MM.1S (cell line): ENCODE data around the gene TUBB8.

Experiments
- DNase-seq: peaks from one replicate; pipeline ENCODE4 v3.0.0-alpha.2; 2015
- H2AFZ ChIP-seq: fragments of 300-600 bp; sonication (generic); 2 replicates; pipeline ENCODE4 v1.6.0; 2016; ENCODE audit warnings: antibody characterized with exemption, low read length
- H3F3A ChIP-seq: fragments of 300-600 bp; sonication (generic); 2 replicates; pipeline ENCODE4 v1.6.1; 2016; ENCODE audit warnings: mild to moderate bottlenecking, antibody characterized with exemption, low read length, moderate library complexity, mixed read lengths; ENCODE audit not compliant: insufficient read depth
- H3K27ac ChIP-seq: fragments of 300-600 bp; sonication (generic); 2 replicates; pipeline ENCODE4 v1.5.1; 2016; ENCODE audit warnings: mild to moderate bottlenecking, low read length
- H3K27me3 ChIP-seq: fragments of 300-600 bp; sonication (generic); replicated peaks from 2 replicates; pipeline ENCODE4 v1.6.0; 2016; ENCODE audit warnings: low read length; ENCODE audit not compliant: insufficient read depth
- H3K36me3 ChIP-seq: fragments of 300-600 bp; sonication (generic); replicated peaks from 2 replicates; pipeline ENCODE4 v1.6.1; 2016; ENCODE audit warnings: mild to moderate bottlenecking, low read length, mixed read lengths; ENCODE audit not compliant: insufficient read depth
- H3K4me1 ChIP-seq: fragments of 300-600 bp; sonication (generic); 2 replicates; pipeline ENCODE4 v1.6.1; 2016; ENCODE audit warnings: low read length, mixed read lengths
- H3K4me2 ChIP-seq: fragments of 300-600 bp; sonication (generic); 2 replicates; pipeline ENCODE4 v1.6.0; 2016; ENCODE audit warnings: low read depth, low read length
- H3K4me3 ChIP-seq: fragments of 300-600 bp; sonication (generic); 2 replicates; pipeline ENCODE4 v1.5.1; 2016; ENCODE audit warnings: low read length, mixed read lengths
- H3K79me2 ChIP-seq: fragments of 300-600 bp; sonication (generic); 2 replicates; pipeline ENCODE4 v1.6.1; 2016; ENCODE audit warnings: mixed run types, low read length, mixed read lengths
- H3K9ac ChIP-seq: fragments of 300-600 bp; sonication (generic); 2 replicates; pipeline ENCODE4 v1.6.1; 2016; ENCODE audit warnings: low read length, mixed read lengths
- H3K9me2 ChIP-seq: fragments of 300-600 bp; sonication (generic); replicated peaks from 2 replicates; pipeline ENCODE4 v1.6.1; 2016; ENCODE audit warnings: mild to moderate bottlenecking, low read length, mixed read lengths; ENCODE audit not compliant: insufficient read depth
- H3K9me3 ChIP-seq: fragments of 300-600 bp; sonication (generic); replicated peaks from 2 replicates; pipeline ENCODE4 v1.6.1; 2016; ENCODE audit warnings: mild to moderate bottlenecking, low read length, mixed read lengths; ENCODE audit not compliant: insufficient read depth
- H4K20me1 ChIP-seq: fragments of 300-600 bp; sonication (generic); 2 replicates; pipeline ENCODE4 v1.6.1; 2016; ENCODE audit warnings: mild to moderate bottlenecking, low read length, moderate library complexity, mixed read lengths; ENCODE audit not compliant: insufficient read depth
- EZH2 ChIP-seq: fragments of 300-600 bp; sonication (generic); optimal IDR thresholded peaks from 2 replicates; pipeline ENCODE3; 2017; ENCODE audit warnings: low read depth, mild to moderate bottlenecking, antibody characterized with exemption, low read length, mixed read lengths
- EZH2phosphoT487 ChIP-seq: fragments of 300-600 bp; sonication (generic); IDR thresholded peaks from 2 replicates; pipeline ENCODE4 v1.6.1; 2018; ENCODE audit warnings: antibody characterized with exemption, low read length
- TF ChIP-seq, protein P1 (sequence below): fragments of 300-600 bp; sonication (generic); IDR thresholded peaks from 2 replicates; pipeline ENCODE4 v1.5.1; 2016; ENCODE audit warnings: antibody characterized with exemption, low read length, mixed read lengths

Gene TUBB8

GRCh38 chr10:48996-49395, at the start of gene TUBB8:
TSS of gene TUBB8 (minus strand) at chr10:49296. CDS start at chr10:49238, 58 bp downstream.
- Histone ChIP-seq H2AFZ (no peak within 1 kb of the TSS), H3K36me3 (no peaks in the 10 kb centered on the region), H3K4me1 (no peaks in the 10 kb centered on the region), H3K27ac (no peak within 1 kb of the TSS), H3K4me2 (no peak within 1 kb of the TSS), H3K4me3 (no peak within 1 kb of the TSS), H3K79me2 (no peaks in the 10 kb centered on the region), H3K9ac (no peak within 1 kb of the TSS), H3F3A (no peaks in the 10 kb centered on the region), H4K20me1 (no peaks in the 10 kb centered on the region), H3K27me3 (no peaks in the 10 kb centered on the region), H3K9me2 (no peaks in the 10 kb centered on the region), H3K9me3 (no peaks in the 10 kb centered on the region)
- DNase-seq, result no peak
- TF ChIP-seq EZH2, result no peak

- no peaks in the 10 kb centered on the region for H3K4me1 ChIP-seq
- H3K9me2 ChIP-seq, result no peaks in the 10 kb centered on the region
- TF ChIP-seq EZH2, result no peak
- TF ChIP-seq, protein P1, sequence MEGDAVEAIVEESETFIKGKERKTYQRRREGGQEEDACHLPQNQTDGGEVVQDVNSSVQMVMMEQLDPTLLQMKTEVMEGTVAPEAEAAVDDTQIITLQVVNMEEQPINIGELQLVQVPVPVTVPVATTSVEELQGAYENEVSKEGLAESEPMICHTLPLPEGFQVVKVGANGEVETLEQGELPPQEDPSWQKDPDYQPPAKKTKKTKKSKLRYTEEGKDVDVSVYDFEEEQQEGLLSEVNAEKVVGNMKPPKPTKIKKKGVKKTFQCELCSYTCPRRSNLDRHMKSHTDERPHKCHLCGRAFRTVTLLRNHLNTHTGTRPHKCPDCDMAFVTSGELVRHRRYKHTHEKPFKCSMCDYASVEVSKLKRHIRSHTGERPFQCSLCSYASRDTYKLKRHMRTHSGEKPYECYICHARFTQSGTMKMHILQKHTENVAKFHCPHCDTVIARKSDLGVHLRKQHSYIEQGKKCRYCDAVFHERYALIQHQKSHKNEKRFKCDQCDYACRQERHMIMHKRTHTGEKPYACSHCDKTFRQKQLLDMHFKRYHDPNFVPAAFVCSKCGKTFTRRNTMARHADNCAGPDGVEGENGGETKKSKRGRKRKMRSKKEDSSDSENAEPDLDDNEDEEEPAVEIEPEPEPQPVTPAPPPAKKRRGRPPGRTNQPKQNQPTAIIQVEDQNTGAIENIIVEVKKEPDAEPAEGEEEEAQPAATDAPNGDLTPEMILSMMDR, result no peak
- no peak for TF ChIP-seq EZH2phosphoT487
- H3F3A ChIP-seq, result no peaks in the 10 kb centered on the region
- H3K9ac ChIP-seq, result no peak overlapping the region
- H3K4me2 ChIP-seq, result no peak overlapping the region
- H3K27ac ChIP-seq, result no peak overlapping the region
- H3K9me3 ChIP-seq, result no peaks in the 10 kb centered on the region
- H3K79me2 ChIP-seq, result no peaks in the 10 kb centered on the region
- no peaks in the 10 kb centered on the region for H4K20me1 ChIP-seq
- no peak overlapping the region for H2AFZ ChIP-seq
- no peak for DNase-seq
- no peak overlapping the region for H3K4me3 ChIP-seq
- H3K27me3 ChIP-seq, result no peaks in the 10 kb centered on the region
- no peaks in the 10 kb centered on the region for H3K36me3 ChIP-seq
Measured at GRCh38 chr10:96466-96865, 47.4 kb upstream of the TUBB8 start.

GRCh38 chr10:95356-96115, 46.4 kb upstream of the TUBB8 start:
- no peaks in the 10 kb centered on the region for H3K36me3 ChIP-seq
- H3F3A ChIP-seq, result no peaks in the 10 kb centered on the region
- no peaks in the 10 kb centered on the region for H3K9me2 ChIP-seq
- no peaks in the 10 kb centered on the region for H3K27me3 ChIP-seq
- H3K79me2 ChIP-seq, result no peaks in the 10 kb centered on the region
- TF ChIP-seq, protein P1, result no peak
- TF ChIP-seq EZH2phosphoT487 (no peak), EZH2 (no peak)
- no peak overlapping the region for H3K4me2 ChIP-seq
- no peaks in the 10 kb centered on the region for H4K20me1 ChIP-seq
- no peak overlapping the region for H2AFZ ChIP-seq
- H3K4me1 ChIP-seq, result no peaks in the 10 kb centered on the region
- no peak overlapping the region for H3K4me3 ChIP-seq
- no peaks in the 10 kb centered on the region for H3K9me3 ChIP-seq
- no peak overlapping the region for H3K27ac ChIP-seq
- no peak for DNase-seq
- H3K9ac ChIP-seq, result no peak overlapping the region

DNA sequence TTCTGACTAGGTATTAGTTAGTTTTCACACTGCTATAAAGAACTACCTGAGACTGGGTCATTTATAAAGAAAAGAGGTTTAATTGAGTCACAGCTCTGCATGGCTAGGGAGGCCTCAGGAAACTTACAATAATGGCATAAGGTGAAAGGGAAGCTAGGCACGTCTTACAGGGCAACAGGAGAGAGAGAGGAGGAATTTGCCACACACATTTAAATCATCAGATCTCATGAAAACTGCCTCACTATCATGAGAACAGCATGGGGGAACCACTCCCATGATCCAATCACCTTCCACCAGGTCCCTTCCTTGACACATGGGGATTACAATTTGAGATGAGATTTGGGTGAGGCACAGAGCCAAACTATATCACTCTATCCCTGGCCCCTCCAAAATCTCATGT, 45.5 kb upstream of the TUBB8 start:
- no peaks in the 10 kb centered on the region for H3K9me3 ChIP-seq
- H2AFZ ChIP-seq, result no peak overlapping the region
- TF ChIP-seq EZH2 (no peak), EZH2phosphoT487 (no peak)
- TF ChIP-seq, protein P1, result no peak
- H3K27me3 ChIP-seq, result no peaks in the 10 kb centered on the region
- H3K9ac ChIP-seq, result no peak overlapping the region
- no peaks in the 10 kb centered on the region for H3F3A ChIP-seq
- H3K4me3 ChIP-seq, result no peak overlapping the region
- H4K20me1 ChIP-seq, result no peaks in the 10 kb centered on the region
- H3K9me2 ChIP-seq, result no peaks in the 10 kb centered on the region
- H3K79me2 ChIP-seq, result no peaks in the 10 kb centered on the region
- no peaks in the 10 kb centered on the region for H3K4me1 ChIP-seq
- H3K27ac ChIP-seq, result no peak overlapping the region
- H3K36me3 ChIP-seq, result no peaks in the 10 kb centered on the region
- DNase-seq, result no peak
- no peak overlapping the region for H3K4me2 ChIP-seq
